Lung (tissue), 16 donors: Measurements from ENCODE around the gene TNS4. TPM values are rescaled to one million over a fixed set of nuclear protein-coding genes. Genes with fewer than 3 reads are reported as not detected.

ENCODE experiments used
- ATAC-seq: fragments of 200-7000 bp; cut with Tn5 transposase; one replicate; pipeline ENCODE4 v1.9.1; 2020; ENCODE audit warnings: moderate number of reproducible peaks; ENCODE audit not compliant: insufficient read depth, low FRiP score
- DNase-seq, 3 donors: peaks; one replicate each; pipeline ENCODE4 v3.0.0-alpha.2; 2013 to 2017
- H3K27ac ChIP-seq, 2 donors: one replicate each; pipeline ENCODE4 v1.5.1; 2013; ENCODE audit warnings: mild to moderate bottlenecking in 2 of 2, moderate library complexity in 2 of 2, control low read depth in 1 of 2, inconsistent platforms in 1 of 2, low read depth in 1 of 2, low read length in 1 of 2
- H3K27me3 ChIP-seq, 3 donors: one replicate each; pipeline ENCODE4 v1.5.1; 2013; ENCODE audit warnings: low read length in 2 of 3; ENCODE audit not compliant: control insufficient read depth in 3 of 3, insufficient read depth in 3 of 3
- H3K36me3 ChIP-seq, 4 donors: one replicate each; pipeline ENCODE4 v1.5.1; 2013; ENCODE audit warnings: low read length in 4 of 4, mild to moderate bottlenecking in 1 of 4, moderate library complexity in 1 of 4; ENCODE audit not compliant: control insufficient read depth in 4 of 4, insufficient read depth in 4 of 4
- H3K4me1 ChIP-seq, 5 donors: one replicate each; pipeline ENCODE4 v1.5.1; 2013; ENCODE audit warnings: low read length in 5 of 5, mild to moderate bottlenecking in 2 of 5, moderate library complexity in 1 of 5; ENCODE audit not compliant: control insufficient read depth in 5 of 5, insufficient read depth in 5 of 5
- H3K4me3 ChIP-seq: one replicate; pipeline ENCODE4 v1.5.1; 2013; ENCODE audit warnings: mild to moderate bottlenecking, control low read depth, moderate library complexity
- H3K9ac ChIP-seq, 2 donors: one replicate each; pipeline ENCODE4 v1.5.1; 2013; ENCODE audit warnings: low read length in 2 of 2, control low read depth in 1 of 2; ENCODE audit not compliant: insufficient read depth in 1 of 2
- H3K9me3 ChIP-seq, 4 donors: one replicate each; pipeline ENCODE4 v1.5.1; 2013; ENCODE audit warnings: low read length in 3 of 4, mild to moderate bottlenecking in 1 of 4, moderate library complexity in 1 of 4; ENCODE audit not compliant: control insufficient read depth in 4 of 4, insufficient read depth in 3 of 4
- WGBS, 2 donors: extraction: QIAGEN DNeasy Blood & Tissue Kit; methylation state at CpG; one replicate each; pipeline ENCODE4 v1.1.7; 2013; 5-methylcytosine and 5-hydroxymethylcytosine counted together
- long read RNA-seq, 5 donors: transcript quantifications; one replicate each; lab custom pipeline, GENCODE V29; 2026
- polyA plus RNA-seq, 2 donors: library from polyadenylated mRNA; stranded (reverse); fragments of 200-250 nt; gene quantifications; one replicate each; pipeline ENCODE4 v1.2.1, GENCODE V29; 2013
- total RNA-seq, 2 donors: library from RNA; depleted of rRNA in 1 of 2; stranded (reverse); fragments of >200 nt in 1 of 2; gene quantifications; one replicate each; pipeline ENCODE4 v1.2.1, GENCODE V29; 2014 to 2021
- TF ChIP-seq, protein P1 (sequence below): IDR thresholded peaks from 2 replicates; pipeline ENCODE4 v1.5.1; 2012; ENCODE audit warnings: mild to moderate bottlenecking; ENCODE audit errors: control extremely low read depth, extremely low read depth
- donor health status: control.
- donor health status: control.
- donor health status: Bipolar disorder and iron deficiency.
- donor health status: healthy.
- donor health status: DM: yes; HTN: yes; CAD: no.

Gene TNS4, protein sequence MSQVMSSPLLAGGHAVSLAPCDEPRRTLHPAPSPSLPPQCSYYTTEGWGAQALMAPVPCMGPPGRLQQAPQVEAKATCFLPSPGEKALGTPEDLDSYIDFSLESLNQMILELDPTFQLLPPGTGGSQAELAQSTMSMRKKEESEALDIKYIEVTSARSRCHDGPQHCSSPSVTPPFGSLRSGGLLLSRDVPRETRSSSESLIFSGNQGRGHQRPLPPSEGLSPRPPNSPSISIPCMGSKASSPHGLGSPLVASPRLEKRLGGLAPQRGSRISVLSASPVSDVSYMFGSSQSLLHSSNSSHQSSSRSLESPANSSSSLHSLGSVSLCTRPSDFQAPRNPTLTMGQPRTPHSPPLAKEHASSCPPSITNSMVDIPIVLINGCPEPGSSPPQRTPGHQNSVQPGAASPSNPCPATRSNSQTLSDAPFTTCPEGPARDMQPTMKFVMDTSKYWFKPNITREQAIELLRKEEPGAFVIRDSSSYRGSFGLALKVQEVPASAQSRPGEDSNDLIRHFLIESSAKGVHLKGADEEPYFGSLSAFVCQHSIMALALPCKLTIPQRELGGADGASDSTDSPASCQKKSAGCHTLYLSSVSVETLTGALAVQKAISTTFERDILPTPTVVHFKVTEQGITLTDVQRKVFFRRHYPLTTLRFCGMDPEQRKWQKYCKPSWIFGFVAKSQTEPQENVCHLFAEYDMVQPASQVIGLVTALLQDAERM
- total RNA-seq: 1 to 10 TPM in 1 of 2 donors, under 1 TPM in 1; 0.17 to 6.8 TPM
- polyA plus RNA-seq: 1 to 10 TPM; 2.0 to 2.3 TPM
- long read RNA-seq, donor 1: 0 reads
- long read RNA-seq, donor 2: 0 reads
- long read RNA-seq, donor 3: 0 reads
- long read RNA-seq, donor 4: 0 reads
- long read RNA-seq, donor 5: 0 reads

GRCh38 chr17:40501499-40501911, at the start of gene TNS4:
Gene TNS4 (minus strand): TSS chr17:40501623. CDS start chr17:40496425, 5,198 bp downstream.
- DNase-seq (no peak), ATAC-seq (no peak)
- peaks cover 0 to 5% (median 0%) of the 10 kb centered on the region in 4 donors for H3K9me3 ChIP-seq
- TF ChIP-seq, protein P1, sequence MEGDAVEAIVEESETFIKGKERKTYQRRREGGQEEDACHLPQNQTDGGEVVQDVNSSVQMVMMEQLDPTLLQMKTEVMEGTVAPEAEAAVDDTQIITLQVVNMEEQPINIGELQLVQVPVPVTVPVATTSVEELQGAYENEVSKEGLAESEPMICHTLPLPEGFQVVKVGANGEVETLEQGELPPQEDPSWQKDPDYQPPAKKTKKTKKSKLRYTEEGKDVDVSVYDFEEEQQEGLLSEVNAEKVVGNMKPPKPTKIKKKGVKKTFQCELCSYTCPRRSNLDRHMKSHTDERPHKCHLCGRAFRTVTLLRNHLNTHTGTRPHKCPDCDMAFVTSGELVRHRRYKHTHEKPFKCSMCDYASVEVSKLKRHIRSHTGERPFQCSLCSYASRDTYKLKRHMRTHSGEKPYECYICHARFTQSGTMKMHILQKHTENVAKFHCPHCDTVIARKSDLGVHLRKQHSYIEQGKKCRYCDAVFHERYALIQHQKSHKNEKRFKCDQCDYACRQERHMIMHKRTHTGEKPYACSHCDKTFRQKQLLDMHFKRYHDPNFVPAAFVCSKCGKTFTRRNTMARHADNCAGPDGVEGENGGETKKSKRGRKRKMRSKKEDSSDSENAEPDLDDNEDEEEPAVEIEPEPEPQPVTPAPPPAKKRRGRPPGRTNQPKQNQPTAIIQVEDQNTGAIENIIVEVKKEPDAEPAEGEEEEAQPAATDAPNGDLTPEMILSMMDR: no peak
- H3K36me3 ChIP-seq: no peaks in the 10 kb centered on the region
- no peak within 1 kb of the TSS for H3K9ac ChIP-seq
- no peak within 1 kb of the TSS for H3K27ac ChIP-seq
- 81 to 83% methylated on average over 7 of the region's 7 CpGs for WGBS, 2 donors
- H3K4me3 ChIP-seq: no peak within 1 kb of the TSS
- no peaks in the 10 kb centered on the region for H3K27me3 ChIP-seq
- peaks cover 0 to 10% (median 0%) of the 10 kb centered on the region in 5 donors for H3K4me1 ChIP-seq

- H3K27me3 ChIP-seq: no peaks in the 10 kb centered on the region
- DNase-seq: no peak
- H3K27ac ChIP-seq: peak overlapping the region in 1 of 2 donors; percentile 23
- WGBS, 2 donors: 86 to 93% methylated on average over 8 of the region's 8 CpGs
- no peaks in the 10 kb centered on the region for H3K9me3 ChIP-seq
- H3K4me1 ChIP-seq: peaks cover 0 to 56% (median 46%) of the 10 kb centered on the region in 5 donors
- no peak for ATAC-seq
- TF ChIP-seq, protein P1: no peak
- H3K4me3 ChIP-seq: no peak overlapping the region
- no peaks in the 10 kb centered on the region for H3K36me3 ChIP-seq
- no peak overlapping the region for H3K9ac ChIP-seq
Measured at GRCh38 chr17:40550608-40551007, 49.2 kb upstream of the TNS4 start.

DNA sequence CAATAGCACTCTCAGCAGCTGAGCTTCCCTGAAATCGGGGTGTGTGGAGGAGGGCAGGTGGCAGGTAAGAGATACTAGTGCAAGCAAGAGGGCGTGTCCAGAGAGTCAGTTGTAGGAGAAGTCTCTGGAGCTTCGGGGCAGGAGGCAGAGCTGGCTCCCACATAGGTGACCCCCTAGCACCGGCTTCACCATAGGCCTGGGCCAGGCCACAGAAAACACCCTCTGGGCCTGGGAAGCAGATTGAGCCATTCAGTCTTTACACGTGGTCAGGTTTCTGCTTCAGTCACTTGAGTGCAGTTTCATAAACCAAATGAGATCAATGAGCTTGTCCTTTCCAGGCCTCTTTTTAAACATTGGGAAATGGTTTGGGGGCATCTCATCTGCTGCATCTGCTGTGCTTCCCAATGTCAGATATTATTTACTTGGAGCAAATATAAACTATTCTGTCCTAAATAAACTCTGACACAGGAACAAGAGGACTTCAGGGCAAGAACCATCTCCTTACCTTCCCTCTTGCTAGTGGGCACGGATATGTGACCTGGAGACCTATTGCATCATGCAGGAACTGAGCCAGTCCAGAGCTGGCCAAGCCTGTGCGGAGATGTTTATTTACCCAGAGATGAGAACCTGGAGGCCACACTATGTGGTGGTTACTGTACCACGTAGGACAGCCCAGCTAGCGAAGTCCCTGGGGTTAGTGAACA, 47.7 kb upstream of the TNS4 start:
- WGBS, 2 donors: 45 to 62% methylated on average over 9 of the region's 9 CpGs
- Histone ChIP-seq H3K9ac (peak overlapping the region in 1 of 2 donors; percentile 51), H3K27me3 (no peaks in the 10 kb centered on the region), H3K4me3 (no peak overlapping the region), H3K9me3 (no peaks in the 10 kb centered on the region), H3K36me3 (no peaks in the 10 kb centered on the region), H3K27ac (peak overlapping the region; percentile 17 to 88), H3K4me1 (peaks cover 0 to 43% (median 42%) of the 10 kb centered on the region in 5 donors)
- TF ChIP-seq, protein P1: no peak
- ATAC-seq: peak; percentile 22
- DNase-seq: peak; percentile 63 to 78 (median 66)
